Spleen (tissue), 11 donors: ENCODE data around the gene ACAN. TPM values are rescaled to one million over a fixed set of nuclear protein-coding genes. Genes with fewer than 3 reads are reported as not detected.

Experiments used
- DNase-seq: peaks from one replicate; pipeline ENCODE4 v3.0.0-alpha.2; 2020
- H3K27ac ChIP-seq, 8 donors: fragments of 200-600 bp; sonication (generic) in 7 of 8; 1 replicate in 4 of 8; 2 replicates in 4 of 8; pipeline versions ENCODE4 v1.5.0 to v1.8.0; 2016 to 2021; ENCODE audit warnings: inconsistent platforms in 4 of 8, mild to moderate bottlenecking in 4 of 8, moderate library complexity in 1 of 8
- H3K27me3 ChIP-seq, 7 donors: fragments of 200-600 bp; sonication (generic) in 6 of 7; replicated peaks in 1 of 7; 1 replicate in 4 of 7; 2 replicates in 3 of 7; pipeline versions ENCODE4 v1.5.0 to v1.8.0; 2016 to 2021; ENCODE audit warnings: inconsistent platforms in 3 of 7, mild to moderate bottlenecking in 1 of 7
- H3K36me3 ChIP-seq, 6 donors: fragments of 200-600 bp; sonication (generic) in 5 of 6; 1 replicate in 4 of 6; 2 replicates in 2 of 6; pipeline versions ENCODE4 v1.5.0 to v1.8.0; 2016 to 2021; ENCODE audit warnings: inconsistent platforms in 2 of 6
- H3K4me1 ChIP-seq, 6 donors: fragments of 200-600 bp; sonication (generic) in 5 of 6; 1 replicate in 3 of 6; 2 replicates in 3 of 6; pipeline versions ENCODE4 v1.5.0 to v1.8.0; 2016 to 2021; ENCODE audit warnings: inconsistent platforms in 3 of 6
- H3K4me3 ChIP-seq, 8 donors: fragments of 200-600 bp; sonication (generic) in 7 of 8; 1 replicate in 4 of 8; 2 replicates in 4 of 8; pipeline versions ENCODE4 v1.5.0 to v1.8.0; 2016 to 2021; ENCODE audit warnings: inconsistent platforms in 4 of 8, mild to moderate bottlenecking in 4 of 8, moderate library complexity in 2 of 8
- H3K9me3 ChIP-seq, 8 donors: fragments of 200-600 bp; sonication (generic) in 7 of 8; 1 replicate in 4 of 8; 2 replicates in 4 of 8; pipeline versions ENCODE4 v1.5.0 to v1.8.0; 2016 to 2021; ENCODE audit warnings: inconsistent platforms in 4 of 8
- POLR2A ChIP-seq, 3 donors: fragments of 450-650 bp; IDR thresholded peaks; one replicate each; pipeline ENCODE4 v1.5.1; 2017; ENCODE audit warnings: antibody characterized with exemption in 3 of 3, mild to moderate bottlenecking in 1 of 3
- POLR2AphosphoS5 ChIP-seq, 3 donors: sonication (generic); formaldehyde crosslinking; IDR thresholded peaks; one replicate each; pipeline ENCODE4 v1.5.1; 2017; ENCODE audit warnings: antibody characterized with exemption in 3 of 3
- WGBS, 5 donors: extraction: QIAGEN DNeasy Blood & Tissue Kit in 3 of 5; methylation state at CpG; one replicate each; pipeline versions ENCODE4 v1.1.5 to v1.1.7; 2013 to 2018; 5-methylcytosine and 5-hydroxymethylcytosine counted together
- intact Hi-C: fragments of 100-400 bp; cut with DNase I; formaldehyde crosslinking; loops from one replicate; pipeline ENCODE4 v1.15.0; 2023; ENCODE audit warnings: low total_unique reads
- polyA plus RNA-seq, 3 donors: library from polyadenylated mRNA; stranded (reverse); fragments of 200-250 nt; gene quantifications; one replicate each; pipeline ENCODE4 v1.2.1, GENCODE V29; 2013
- total RNA-seq, 7 donors: library from RNA; depleted of rRNA in 3 of 7; stranded (reverse); fragments of >200 nt in 3 of 7; fragmentation: NEBNext Ultra II Directional in 4 of 7; extraction: Animal tissue kit (Norgen Biotek cat#: 25700) in 4 of 7; gene quantifications; one replicate each; pipeline versions ENCODE4 v1.1.0 to v1.2.1, GENCODE V29; 2016 to 2021
- TF ChIP-seq, protein P1 (sequence below), 11 experiments: fragments of 200-600 bp in 7 of 11; fragments of 450-650 bp in 4 of 11; sonication (generic) in 4 of 11; IDR thresholded peaks in 8 of 11; conservative IDR thresholded peaks in 3 of 11; 1 replicate in 7 of 11; 2 replicates in 4 of 11; pipeline versions ENCODE4 v1.4.0 to v1.8.0; 2016 to 2021; ENCODE audit warnings: antibody characterized with exemption in 11 of 11, inconsistent platforms in 4 of 11, mild to moderate bottlenecking in 1 of 11
- donor health status: healthy with polysubstance abuse.
- donor health status: DM: no; HTN: no; CAD: no; lungs with moderate emphysema.
- donor health status: DM: no; HTN: no; CAD: no.
- donor health status: Bipolar disorder and iron deficiency.
- donor health status: healthy.
- donor health status: DM: no; HTN: no; CAD: no.
- donor health status: DM: yes; HTN: yes; CAD: no.

Gene ACAN
- total and polyA plus RNA-seq, 10 donors = 0.09 to 2.1 (median 0.87) TPM

DNA sequence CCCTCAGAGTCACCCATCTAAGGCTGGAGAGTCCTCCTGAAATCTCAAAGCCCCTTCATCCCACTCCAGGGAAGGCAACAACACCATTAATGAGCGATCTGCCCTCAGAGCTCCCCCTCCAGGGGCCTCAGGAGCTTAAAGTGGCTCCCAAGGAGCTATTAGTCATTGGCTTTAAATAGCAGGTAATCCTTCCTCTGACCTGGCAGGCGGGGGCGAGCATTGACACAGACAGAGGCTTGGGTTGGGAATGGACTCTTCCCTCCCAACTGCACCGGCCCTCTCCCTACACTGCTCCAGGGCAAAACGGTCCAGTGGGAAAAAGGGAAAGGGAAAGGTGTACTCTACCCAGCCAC lies 108.5 kb downstream of the ACAN start:
- Histone ChIP-seq H3K27ac (peak overlapping the region in 1 of 8 donors; percentile 81), H3K9me3 (no peaks in the 10 kb centered on the region), H3K4me1 (peaks cover 0 to 33% (median 13%) of the 10 kb centered on the region in 6 donors), H3K27me3 (peaks cover 0 to 13% (median 0%) of the 10 kb centered on the region in 7 donors), H3K4me3 (peak overlapping the region in 4 of 8 donors; percentile 72 to 82 (median 77)), H3K36me3 (peaks cover 0 to 31% (median 0%) of the 10 kb centered on the region in 6 donors)
- WGBS, 5 donors = 74 to 90% (median 87%) methylated on average over 5 of the region's 5 CpGs
- TF ChIP-seq, protein P1, sequence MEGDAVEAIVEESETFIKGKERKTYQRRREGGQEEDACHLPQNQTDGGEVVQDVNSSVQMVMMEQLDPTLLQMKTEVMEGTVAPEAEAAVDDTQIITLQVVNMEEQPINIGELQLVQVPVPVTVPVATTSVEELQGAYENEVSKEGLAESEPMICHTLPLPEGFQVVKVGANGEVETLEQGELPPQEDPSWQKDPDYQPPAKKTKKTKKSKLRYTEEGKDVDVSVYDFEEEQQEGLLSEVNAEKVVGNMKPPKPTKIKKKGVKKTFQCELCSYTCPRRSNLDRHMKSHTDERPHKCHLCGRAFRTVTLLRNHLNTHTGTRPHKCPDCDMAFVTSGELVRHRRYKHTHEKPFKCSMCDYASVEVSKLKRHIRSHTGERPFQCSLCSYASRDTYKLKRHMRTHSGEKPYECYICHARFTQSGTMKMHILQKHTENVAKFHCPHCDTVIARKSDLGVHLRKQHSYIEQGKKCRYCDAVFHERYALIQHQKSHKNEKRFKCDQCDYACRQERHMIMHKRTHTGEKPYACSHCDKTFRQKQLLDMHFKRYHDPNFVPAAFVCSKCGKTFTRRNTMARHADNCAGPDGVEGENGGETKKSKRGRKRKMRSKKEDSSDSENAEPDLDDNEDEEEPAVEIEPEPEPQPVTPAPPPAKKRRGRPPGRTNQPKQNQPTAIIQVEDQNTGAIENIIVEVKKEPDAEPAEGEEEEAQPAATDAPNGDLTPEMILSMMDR (IDR thresholded peaks at IDR 0.05 in 8 of 11, conservative IDR thresholded peaks at IDR 0.05 in 3 of 11) = no peak
- TF ChIP-seq POLR2A (IDR thresholded peaks at IDR 0.05) (no peak), POLR2AphosphoS5 (IDR thresholded peaks at IDR 0.05) (no peak)
- no peak for DNase-seq
- intact Hi-C loops = no loop called here

DNA sequence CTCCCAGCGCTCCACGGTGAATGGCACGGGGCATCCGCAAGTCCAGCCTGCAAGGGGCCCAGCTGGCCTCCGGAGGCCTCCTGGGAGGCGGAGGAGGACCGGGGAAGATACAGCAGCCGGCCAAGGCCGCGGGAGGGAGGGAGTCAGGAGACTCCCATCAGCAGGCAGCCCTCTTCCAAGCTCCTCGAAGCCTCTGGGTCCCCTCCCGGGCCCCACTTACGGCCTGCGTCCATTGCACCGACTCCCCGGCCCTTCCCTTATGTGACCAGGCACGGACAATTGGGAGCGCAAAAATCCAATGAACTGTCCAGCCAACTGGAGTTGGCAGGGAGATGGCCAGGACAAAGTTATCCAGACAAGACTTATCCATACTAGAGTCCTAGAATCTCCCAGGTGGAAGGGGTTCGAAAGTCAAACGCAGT lies 109.3 kb downstream of the ACAN start:
- peaks cover 0 to 33% (median 13%) of the 10 kb centered on the region in 6 donors for H3K4me1 ChIP-seq
- WGBS, 5 donors = 7 to 17% (median 15%) methylated on average over 17 to 20 of the region's 20 CpGs
- H3K27me3 ChIP-seq = peaks cover 0 to 13% (median 0%) of the 10 kb centered on the region in 7 donors
- no peaks in the 10 kb centered on the region for H3K9me3 ChIP-seq
- peak overlapping the region; percentile 1 to 83 (median 72) for H3K27ac ChIP-seq
- no peak for DNase-seq
- intact Hi-C loops = no loop called here
- peaks cover 0 to 26% (median 0%) of the 10 kb centered on the region in 6 donors for H3K36me3 ChIP-seq
- TF ChIP-seq POLR2A (IDR thresholded peaks at IDR 0.05) (no peak), POLR2AphosphoS5 (IDR thresholded peaks at IDR 0.05) (no peak)
- TF ChIP-seq, protein P1 (IDR thresholded peaks at IDR 0.05 in 8 of 11, conservative IDR thresholded peaks at IDR 0.05 in 3 of 11) = no peak
- peak overlapping the region; percentile 52 to 82 (median 75) for H3K4me3 ChIP-seq

DNA sequence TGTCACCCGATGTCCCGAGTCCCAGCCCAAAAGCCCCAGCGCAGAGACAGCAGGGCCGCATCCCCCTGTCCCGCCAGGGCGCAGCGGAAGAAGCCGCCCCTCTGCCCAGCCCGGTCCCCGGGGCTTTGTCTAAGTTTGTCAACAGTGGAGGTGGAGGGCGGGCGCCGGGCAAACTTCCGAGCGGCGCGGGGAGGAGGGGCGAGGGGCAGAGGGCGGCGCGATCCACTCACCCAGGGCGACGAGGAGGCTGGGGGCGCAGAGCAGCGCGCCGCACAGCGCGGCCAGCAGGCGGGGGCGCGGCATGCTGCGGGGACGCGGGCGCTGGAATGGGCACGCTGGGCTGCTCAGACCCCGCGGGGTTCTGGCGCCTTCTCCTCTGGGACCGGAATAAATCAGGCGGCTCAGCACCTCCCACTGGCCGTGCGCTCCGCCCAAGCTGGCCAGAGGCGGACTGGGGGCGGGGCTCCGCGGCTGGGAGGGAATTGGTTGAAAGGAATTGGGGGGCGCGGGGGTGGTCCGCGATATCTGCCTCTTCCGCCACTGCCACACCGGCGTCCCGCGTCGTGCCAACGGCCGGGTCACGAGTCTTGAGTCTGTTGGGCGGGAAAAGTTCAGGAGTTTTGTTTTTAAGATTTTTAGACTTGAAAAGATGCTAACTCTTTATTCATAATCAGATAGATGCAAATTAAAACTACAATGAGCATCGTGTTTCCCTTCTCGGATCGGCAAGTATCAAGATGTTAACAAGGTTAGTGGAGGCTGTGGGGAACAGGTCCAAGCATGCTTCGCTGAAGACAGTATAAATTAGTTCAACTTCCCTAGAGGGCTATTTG lies 110.0 kb downstream of the ACAN start, which contains the start of gene MFGE8:
TSS of gene MFGE8 (minus strand) at position 363 of the 833 bp plus-strand sequence. CDS start at position 303, 60 bp downstream.
- Histone ChIP-seq H3K9me3 (no peaks in the 10 kb centered on the region), H3K36me3 (peaks cover 0 to 21% (median 0%) of the 10 kb centered on the region in 6 donors), H3K27me3 (peaks cover 0 to 17% (median 0%) of the 10 kb centered on the region in 7 donors), H3K4me3 (peak within 1 kb of the TSS; percentile 52 to 82 (median 75)), H3K4me1 (peaks cover 0 to 35% (median 13%) of the 10 kb centered on the region in 6 donors), H3K27ac (peak within 1 kb of the TSS; percentile 1 to 83 (median 72))
- peak; percentile 90 for DNase-seq
- TF ChIP-seq POLR2A (IDR thresholded peaks at IDR 0.05) (peak in 1 of 3 donors; percentile 15), POLR2AphosphoS5 (IDR thresholded peaks at IDR 0.05) (peak; percentile 70 to 83 (median 81))
- TF ChIP-seq, protein P1 (IDR thresholded peaks at IDR 0.05 in 8 of 11, conservative IDR thresholded peaks at IDR 0.05 in 3 of 11) = peak in 2 of 11 experiments; percentile 13 to 21
- WGBS, 5 donors = 0 to 1% (median 1%) methylated on average over 27 to 67 of the region's 67 CpGs
- intact Hi-C loops = no loop called here

DNA sequence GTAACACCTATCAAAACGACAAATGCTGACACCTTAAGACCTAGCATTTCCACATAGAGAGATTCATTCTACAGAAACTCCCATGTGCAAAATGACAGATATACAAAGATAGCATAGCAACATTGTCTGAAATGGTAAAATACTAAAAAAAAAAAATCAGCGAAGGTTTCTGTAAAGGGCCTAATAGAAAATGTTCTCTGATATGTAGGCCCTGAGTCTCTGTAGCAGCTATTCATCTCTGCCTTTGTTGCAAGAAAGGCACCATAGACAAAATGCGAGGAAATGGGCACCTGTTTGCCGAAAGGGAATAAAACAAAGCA lies 110.6 kb downstream of the ACAN start:
- Histone ChIP-seq H3K36me3 (peaks cover 0 to 15% (median 0%) of the 10 kb centered on the region in 6 donors), H3K4me1 (peaks cover 0 to 39% (median 13%) of the 10 kb centered on the region in 6 donors), H3K27me3 (peaks cover 0 to 17% (median 0%) of the 10 kb centered on the region in 7 donors), H3K9me3 (no peaks in the 10 kb centered on the region), H3K27ac (peak overlapping the region in 4 of 8 donors; percentile 70 to 83 (median 82)), H3K4me3 (peak overlapping the region in 4 of 8 donors; percentile 75 to 82 (median 77))
- intact Hi-C loops = no loop called here
- WGBS, 5 donors = 66 to 72% (median 69%) methylated on average over 4 of the region's 4 CpGs
- DNase-seq = no peak
- TF ChIP-seq, protein P1 (IDR thresholded peaks at IDR 0.05 in 8 of 11, conservative IDR thresholded peaks at IDR 0.05 in 3 of 11) = no peak
- TF ChIP-seq POLR2AphosphoS5 (IDR thresholded peaks at IDR 0.05) (no peak), POLR2A (IDR thresholded peaks at IDR 0.05) (no peak)
